Gastroesophageal sphincter (tissue), 3 donors: ENCODE results near the gene PPM1H.

ENCODE experiments used
- CTCF ChIP-seq, 4 experiments: fragments of 200-600 bp in 2 of 4; fragments of 450-650 bp in 2 of 4; sonication (generic) in 1 of 4; IDR thresholded peaks; one replicate each; pipeline ENCODE4 v1.5.1; 2017 to 2019; ENCODE audit warnings: antibody characterized with exemption in 4 of 4, mild to moderate bottlenecking in 2 of 4, moderate library complexity in 2 of 4
- POLR2A ChIP-seq, 2 donors: fragments of 450-650 bp; IDR thresholded peaks; one replicate each; pipeline ENCODE4 v1.6.1; 2017; ENCODE audit warnings: antibody characterized with exemption in 2 of 2, mild to moderate bottlenecking in 2 of 2, moderate library complexity in 1 of 2
- POLR2AphosphoS5 ChIP-seq: sonication (generic); formaldehyde crosslinking; IDR thresholded peaks from one replicate; pipeline ENCODE4 v1.6.1; 2017; ENCODE audit warnings: antibody characterized with exemption

DNA sequence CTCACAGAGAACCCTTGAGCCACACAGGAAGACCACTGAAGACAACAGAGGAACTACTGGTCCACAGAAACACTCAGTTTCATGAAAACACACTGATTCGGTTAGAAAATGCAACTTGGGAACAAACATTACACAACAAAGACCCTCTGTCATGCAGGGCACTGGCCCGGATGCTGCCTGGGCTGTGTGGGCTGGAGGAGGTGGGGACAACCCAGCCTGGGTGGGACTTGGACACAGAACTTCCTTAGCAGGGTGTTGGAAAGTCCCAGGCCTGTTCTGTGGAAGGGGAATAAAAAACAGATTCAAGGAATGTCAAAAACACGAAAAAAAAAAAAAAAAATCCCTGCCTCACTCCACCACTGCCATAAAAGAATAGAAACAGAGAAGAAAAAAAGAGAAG, 287.4 kb downstream of the PPM1H start:
- no peak for TF ChIP-seq CTCF (IDR thresholded peaks at IDR 0.05)
- TF ChIP-seq POLR2A (IDR thresholded peaks at IDR 0.05): no peak
- TF ChIP-seq POLR2AphosphoS5: no peak
